DND-41 (cell line): ENCODE results near the gene AOPEP.

ENCODE experiments used
- ATAC-seq: fragments of 200-7000 bp; cut with Tn5 transposase; 3 replicates; pipeline ENCODE4 v1.9.1; 2021; ENCODE audit warnings: low read depth; ENCODE audit not compliant: insufficient read depth
- DNase-seq: peaks from one replicate; pipeline ENCODE4 v3.0.0-alpha.2; 2020
- H2AFZ ChIP-seq: 2 replicates; pipeline ENCODE4 v1.6.0; 2012; ENCODE audit warnings: low read depth, low read length
- H3K27ac ChIP-seq: 2 replicates; pipeline ENCODE4 v1.5.1; 2012; ENCODE audit warnings: low read length, inconsistent platforms
- H3K27me3 ChIP-seq: fragments of 200-600 bp; sonication (generic); 2 replicates; pipeline ENCODE4 v1.6.0; 2012; ENCODE audit warnings: low read length, mild to moderate bottlenecking, inconsistent platforms; ENCODE audit not compliant: insufficient read depth, poor library complexity
- H3K36me3 ChIP-seq: 2 replicates; pipeline ENCODE4 v1.5.1; 2012; ENCODE audit warnings: low read length, inconsistent platforms; ENCODE audit not compliant: insufficient read depth
- H3K4me1 ChIP-seq: 2 replicates; pipeline ENCODE4 v1.5.1; 2012; ENCODE audit warnings: mild to moderate bottlenecking, low read length; ENCODE audit not compliant: insufficient read depth
- H3K4me2 ChIP-seq: 2 replicates; pipeline ENCODE4 v1.6.0; 2012; ENCODE audit warnings: mild to moderate bottlenecking, moderate library complexity, low read length, inconsistent platforms; ENCODE audit not compliant: insufficient read depth
- H3K4me3 ChIP-seq, 2 experiments: fragments of 200-600 bp in 1 of 2; shearing (Covaris generic) in 1 of 2; 2 replicates each; pipeline ENCODE4 v1.5.1; 2012 to 2016; ENCODE audit warnings: inconsistent platforms in 2 of 2, low read length in 2 of 2, mild to moderate bottlenecking in 2 of 2, low read depth in 1 of 2, moderate library complexity in 1 of 2
- H3K79me2 ChIP-seq: 2 replicates; pipeline ENCODE4 v1.6.0; 2012; ENCODE audit warnings: low read length, inconsistent platforms; ENCODE audit not compliant: insufficient read depth
- H3K9ac ChIP-seq: 2 replicates; pipeline ENCODE4 v1.6.0; 2012; ENCODE audit warnings: low read depth, mild to moderate bottlenecking, inconsistent platforms, low read length, moderate library complexity
- H3K9me3 ChIP-seq: 2 replicates; pipeline ENCODE4 v1.5.1; 2012; ENCODE audit warnings: low read length, moderate library complexity, mild to moderate bottlenecking, inconsistent platforms; ENCODE audit not compliant: insufficient read depth, severe bottlenecking
- H4K20me1 ChIP-seq: 2 replicates; pipeline ENCODE4 v1.6.0; 2012; ENCODE audit warnings: low read length; ENCODE audit not compliant: insufficient read depth
- CTCF ChIP-seq: IDR thresholded peaks from 2 replicates; pipeline ENCODE4 v1.5.1; 2012; ENCODE audit warnings: borderline replicate concordance, low read length, moderate library complexity, mild to moderate bottlenecking; ENCODE audit not compliant: poor library complexity, severe bottlenecking; ENCODE audit errors: extremely low read depth
- EZH2 ChIP-seq: IDR thresholded peaks from 3 replicates; pipeline ENCODE4 v1.6.1; 2012; ENCODE audit warnings: borderline replicate concordance, low read depth, mild to moderate bottlenecking, moderate library complexity, low read length, inconsistent platforms; ENCODE audit not compliant: severe bottlenecking

The AOPEP gene

DNA sequence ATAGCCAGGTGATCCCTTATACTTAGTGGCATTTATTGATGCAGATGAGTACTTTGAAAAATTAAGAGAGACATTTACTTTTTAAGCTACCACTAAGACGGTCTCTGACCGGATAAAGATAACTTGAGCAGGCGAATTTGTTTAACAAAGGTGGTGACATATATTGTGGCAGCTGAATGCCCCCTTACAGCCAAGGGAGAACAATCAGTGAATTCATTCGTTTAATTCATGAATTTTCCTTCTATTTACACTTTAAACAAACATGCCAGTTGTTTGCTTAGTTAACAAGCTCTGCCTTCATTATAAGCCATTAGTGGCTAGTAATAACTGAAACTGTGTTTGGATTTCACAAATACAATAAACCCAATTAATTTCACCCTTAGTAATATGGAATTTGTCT is 187.1 kb downstream of the AOPEP start:
- no peak for DNase-seq
- H3K4me3 ChIP-seq = no peak overlapping the region
- H4K20me1 ChIP-seq = 0 out of 2 replicates have a peak, but pooled peaks cover 6% of the 10 kb centered on the region
- no peaks in the 10 kb centered on the region for H3K79me2 ChIP-seq
- H3K27me3 ChIP-seq = no peaks in the 10 kb centered on the region
- no peaks in the 10 kb centered on the region for H3K4me1 ChIP-seq
- no peak overlapping the region for H3K9ac ChIP-seq
- no peak for TF ChIP-seq EZH2
- no peak for TF ChIP-seq CTCF
- no peaks in the 10 kb centered on the region for H3K9me3 ChIP-seq
- no peak overlapping the region for H3K27ac ChIP-seq
- ATAC-seq = no peak
- no peak overlapping the region for H3K4me2 ChIP-seq
- no peaks in the 10 kb centered on the region for H3K36me3 ChIP-seq
- no peak overlapping the region for H2AFZ ChIP-seq

DNA sequence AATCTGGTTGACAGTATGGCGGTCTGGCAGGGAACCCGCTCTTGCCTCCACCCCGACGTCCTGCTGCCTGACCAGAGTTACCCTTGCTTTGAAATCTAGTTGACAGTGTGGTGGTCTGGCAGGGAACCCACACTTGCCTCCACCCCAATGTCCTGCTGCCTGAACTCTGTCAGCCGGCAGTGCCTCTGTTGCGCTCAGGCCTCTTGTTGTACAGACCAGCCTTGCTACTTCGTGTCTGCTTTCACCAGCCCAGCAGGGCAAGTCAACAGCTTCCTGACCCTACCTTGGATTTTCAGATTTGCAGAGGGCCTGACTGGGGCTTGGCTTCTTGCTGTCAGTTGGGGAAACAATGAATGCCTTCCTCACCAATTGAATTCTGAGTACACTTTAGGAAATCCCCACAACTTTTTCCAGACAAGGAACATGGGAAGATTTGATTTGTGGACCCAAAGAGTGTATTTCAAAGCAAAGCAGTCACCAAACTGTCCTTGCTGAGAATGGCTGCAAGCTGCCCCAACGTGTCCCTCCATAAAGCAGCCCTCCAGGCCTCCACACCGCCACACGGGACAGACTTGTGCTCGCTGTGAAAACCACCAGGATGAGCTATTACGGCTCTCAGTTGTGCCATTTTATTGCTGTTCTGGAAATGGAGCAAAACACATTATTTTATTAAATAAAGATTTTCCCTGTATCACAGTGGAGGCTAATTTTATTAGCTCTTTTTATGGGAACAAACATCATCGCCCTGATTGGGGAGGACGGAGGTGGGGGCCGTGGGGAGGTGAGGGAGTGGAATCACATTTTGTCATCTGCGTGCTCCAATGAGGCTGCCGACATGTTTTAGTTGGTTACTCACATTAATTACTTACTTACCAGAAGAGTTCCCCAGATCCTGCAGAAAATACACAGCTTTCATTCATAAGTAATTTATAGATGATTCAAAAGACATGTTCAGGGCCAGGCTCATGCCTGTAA is 189.3 kb downstream of the AOPEP start:
- no peak for ATAC-seq
- Histone ChIP-seq H3K27ac (no peak overlapping the region), H3K27me3 (no peaks in the 10 kb centered on the region), H3K4me3 (no peak overlapping the region), H3K36me3 (no peaks in the 10 kb centered on the region), H3K4me2 (no peak overlapping the region), H3K79me2 (no peaks in the 10 kb centered on the region), H2AFZ (no peak overlapping the region), H3K4me1 (no peaks in the 10 kb centered on the region), H4K20me1 (0 out of 2 replicates have a peak, but pooled peaks cover 6% of the 10 kb centered on the region), H3K9me3 (no peaks in the 10 kb centered on the region), H3K9ac (no peak overlapping the region)
- TF ChIP-seq CTCF (no peak), EZH2 (no peak)
- no peak for DNase-seq

- Histone ChIP-seq H4K20me1 (0 out of 2 replicates have a peak, but pooled peaks cover 6% of the 10 kb centered on the region), H3K9me3 (no peaks in the 10 kb centered on the region), H3K27ac (no peak overlapping the region), H3K4me2 (no peak overlapping the region), H2AFZ (no peak overlapping the region), H3K9ac (no peak overlapping the region), H3K36me3 (no peaks in the 10 kb centered on the region), H3K27me3 (no peaks in the 10 kb centered on the region), H3K79me2 (no peaks in the 10 kb centered on the region), H3K4me3 (no peak overlapping the region), H3K4me1 (no peaks in the 10 kb centered on the region)
- TF ChIP-seq CTCF (no peak), EZH2 (no peak)
- DNase-seq (no peak), ATAC-seq (no peak)
These were observed 190.5 kb downstream of the AOPEP start for GRCh38 chr9:94916956-94917355.
